Measurements from ENCODE around the gene ZDHHC11B.

GRCh38 chr5:677131-678101 lies 107.1 kb downstream of the ZDHHC11B start:
- TF ChIP-seq POLR2AphosphoS5 (IDR thresholded peaks at IDR 0.05; ENCODE audit: low read depth, low read length) = no peak
- no peak for TF ChIP-seq YY1 (IDR thresholded peaks at IDR 0.05; ENCODE audit: extremely low read depth, insufficient replicate concordance, low read depth, low read length)
- TF ChIP-seq CTCF (IDR thresholded peaks at IDR 0.05 in 2 of 3, conservative IDR thresholded peaks at IDR 0.05 in 1 of 3; ENCODE audit: borderline replicate concordance in 1 of 3, insufficient read depth in 1 of 3, low read depth in 2 of 3, low read length in 2 of 3) = no peak
- no peak for TF ChIP-seq ELF1 (IDR thresholded peaks at IDR 0.05; ENCODE audit: borderline replicate concordance, low read depth)
- no peak for TF ChIP-seq EZH2 (IDR thresholded peaks at IDR 0.05)

All from HCT116 (cell line).